Epithelial cell of esophagus (primary cell): Measurements from ENCODE around the gene DGKI.
A peak's percentile ranks its signal among the peaks of the same experiment; 100 is the strongest.

ENCODE experiments used
- DNase-seq: peaks from one replicate; pipeline ENCODE4 v3.0.0; 2010; ENCODE audit warnings: low read depth
- H3K4me3 ChIP-seq: 2 replicates; pipeline ENCODE4 v1.5.1; 2011; ENCODE audit warnings: mild to moderate bottlenecking, low read length, control low read depth
- CTCF ChIP-seq: IDR thresholded peaks from 2 replicates; pipeline ENCODE4 v1.5.1; 2011; ENCODE audit warnings: low read depth, mild to moderate bottlenecking, low read length, control low read depth, inconsistent platforms; ENCODE audit not compliant: insufficient read depth; ENCODE audit errors: missing control alignments

Gene DGKI

DNA sequence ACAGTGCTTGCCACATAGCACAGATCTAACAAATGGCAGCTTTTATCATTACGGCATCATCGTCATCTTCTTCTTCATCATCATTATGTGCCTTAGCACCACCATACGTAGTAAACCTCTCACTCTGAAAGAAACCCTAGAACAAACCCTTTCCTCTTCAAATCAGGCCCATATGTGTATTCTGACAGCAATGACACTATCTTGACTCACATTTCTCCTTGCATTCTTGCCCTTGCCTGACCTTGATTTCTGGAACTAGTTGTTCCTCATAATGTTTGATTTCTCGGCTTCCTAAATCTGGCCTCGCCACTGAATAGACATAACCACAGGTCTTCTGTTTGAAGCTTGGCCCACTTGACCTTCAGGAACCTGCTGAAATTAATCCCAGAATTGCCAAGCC, 115.3 kb downstream of the DGKI start:
- no peak for TF ChIP-seq CTCF
- no peak for DNase-seq
- H3K4me3 ChIP-seq, result no peak overlapping the region

- H3K4me3 ChIP-seq, result no peak overlapping the region
- no peak for TF ChIP-seq CTCF
- no peak for DNase-seq
These were observed 118.3 kb downstream of the DGKI start for GRCh38 chr7:137728426-137728825.

DNA sequence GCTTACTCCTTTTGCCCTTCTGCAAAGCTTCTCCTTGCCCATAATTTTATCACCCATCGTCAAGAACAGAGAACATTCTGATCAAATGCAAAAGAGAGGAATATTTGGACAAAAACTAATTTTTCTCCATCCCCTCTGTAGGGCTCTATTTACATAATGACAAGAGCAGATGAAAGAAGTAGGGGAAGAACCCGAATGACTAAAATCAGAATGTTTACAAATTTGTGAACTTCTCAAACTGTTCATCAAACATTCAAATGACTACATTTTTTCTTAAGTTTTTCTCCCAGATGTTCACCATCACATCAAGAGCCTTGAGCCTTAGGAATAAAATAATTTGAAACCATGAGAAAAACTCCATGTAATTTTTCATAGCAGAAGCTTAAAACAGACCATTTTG, 119.4 kb downstream of the DGKI start:
- DNase-seq, result no peak
- no peak for TF ChIP-seq CTCF
- H3K4me3 ChIP-seq, result no peak overlapping the region

- TF ChIP-seq CTCF, result no peak
- no peak overlapping the region for H3K4me3 ChIP-seq
These were observed 128.4 kb downstream of the DGKI start for GRCh38 chr7:137718355-137718754.

DNA sequence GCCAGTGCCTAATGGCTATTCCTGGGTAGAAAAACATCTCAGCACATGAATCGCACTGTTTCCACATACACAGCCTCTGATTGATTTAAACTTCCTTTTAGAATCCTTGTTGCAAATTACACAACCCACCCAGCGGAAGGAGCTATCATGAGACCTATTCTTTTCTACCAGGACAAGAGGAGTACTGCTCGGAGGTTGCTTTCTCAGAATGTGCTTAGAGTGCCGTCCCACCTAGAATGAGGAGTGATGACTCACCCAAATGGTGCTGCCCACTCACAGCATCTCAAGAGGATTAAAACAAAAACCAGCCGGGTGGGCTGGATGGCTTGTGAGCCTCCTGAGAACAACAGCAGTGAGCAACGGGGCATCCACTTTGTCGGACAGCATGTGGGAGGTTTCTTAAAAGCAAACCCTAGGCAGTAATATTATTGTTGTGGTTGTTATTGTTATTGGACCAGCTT, 128.9 kb downstream of the DGKI start:
- TF ChIP-seq CTCF, result no peak
- DNase-seq, result peak; percentile 54
- no peak overlapping the region for H3K4me3 ChIP-seq

More at GRCh38 chr7:137718355-137718754, 128.4 kb downstream of the DGKI start:
- peak; percentile 43 for DNase-seq

DNA sequence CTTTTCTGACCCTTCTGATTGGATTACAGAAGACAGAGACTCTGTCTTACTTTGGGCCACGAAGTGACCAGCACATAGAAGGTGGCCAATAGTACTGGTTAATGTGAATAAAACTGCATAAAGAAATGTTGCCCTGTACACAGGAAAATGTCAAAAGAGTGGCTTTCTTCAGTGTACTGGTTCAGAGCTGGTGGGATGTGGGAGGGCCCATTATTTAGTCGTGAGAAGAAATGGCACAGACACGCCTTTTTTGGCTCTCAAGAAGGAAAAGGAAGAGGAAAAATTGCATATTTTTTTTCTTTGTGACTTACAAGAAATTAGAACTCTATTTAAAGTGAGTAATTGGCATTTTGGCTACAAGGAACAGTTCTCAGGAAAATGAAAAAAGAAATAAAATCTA, 129.7 kb downstream of the DGKI start:
- TF ChIP-seq CTCF, result no peak
- DNase-seq, result no peak
- no peak overlapping the region for H3K4me3 ChIP-seq

GRCh38 chr7:137716061-137716460, 130.7 kb downstream of the DGKI start:
- no peak overlapping the region for H3K4me3 ChIP-seq
- no peak for TF ChIP-seq CTCF

More at GRCh38 chr7:137716061-137716460, 130.7 kb downstream of the DGKI start:
- no peak for DNase-seq
